OCI-LY7 (cell line): Measurements from ENCODE around the gene UTS2R. TPM values are rescaled to one million over a fixed set of nuclear protein-coding genes. Genes with fewer than 3 reads are reported as not detected.
"Not testable (repeated sequence)": the region's sequence is repeated elsewhere in the genome, so short reads cannot be mapped to it uniquely, and the experiment has no call there.

Experiments used
- BruUV-seq: library from RNA; stranded (reverse); fragments of 400-500 nt; replicated peaks from 2 replicates; lab custom pipeline; 2021; lab: Mats Ljungman, UMichigan
- CTCF ChIA-PET: fragments of 300-600 bp; sonication (Branson Sonifier 250); formaldehyde crosslinking; loops from one replicate; lab custom pipeline; 2022; ENCODE audit warnings: antibody characterized with exemption; ENCODE audit not compliant: unreplicated experiment; lab: Charles Lee
- POLR2A ChIA-PET: fragments of 300-600 bp; sonication (Branson Sonifier 250); formaldehyde crosslinking; loops from one replicate; lab custom pipeline; 2022; ENCODE audit warnings: antibody characterized with exemption; lab: Charles Lee
- DNase-seq: peaks from one replicate; pipeline ENCODE4 v3.0.0-alpha.2; 2015; ENCODE audit warnings: low spot score
- H2AFZ ChIP-seq: fragments of 200-600 bp; sonication (generic), shearing (Covaris generic); 2 replicates; pipeline ENCODE4 v1.6.1; 2014; ENCODE audit warnings: mild to moderate bottlenecking, antibody characterized with exemption, low read length, moderate library complexity
- H3K27ac ChIP-seq: fragments of 200-600 bp; sonication (generic); 2 replicates; pipeline ENCODE4 v1.5.1; 2014; ENCODE audit warnings: mixed run types, low read depth, mild to moderate bottlenecking, moderate library complexity, low read length, inconsistent platforms; ENCODE audit not compliant: poor library complexity, severe bottlenecking
- H3K36me3 ChIP-seq: fragments of 200-600 bp; sonication (generic); 2 replicates; pipeline ENCODE4 v1.6.1; 2014; ENCODE audit warnings: mild to moderate bottlenecking, antibody characterized with exemption, low read length, moderate library complexity, mixed read lengths; ENCODE audit not compliant: insufficient read depth
- H3K4me1 ChIP-seq: fragments of 200-600 bp; sonication (generic); 2 replicates; pipeline ENCODE4 v1.5.1; 2014; ENCODE audit warnings: mild to moderate bottlenecking, low read length; ENCODE audit not compliant: insufficient read depth, poor library complexity, severe bottlenecking
- H3K4me2 ChIP-seq: fragments of 200-600 bp; sonication (generic); 2 replicates; pipeline ENCODE4 v1.6.1; 2014; ENCODE audit warnings: mild to moderate bottlenecking, low read length
- H3K4me3 ChIP-seq: fragments of 200-600 bp; sonication (generic); 2 replicates; pipeline ENCODE4 v1.5.1; 2014; ENCODE audit warnings: mild to moderate bottlenecking, low read depth, low read length; ENCODE audit not compliant: poor library complexity, severe bottlenecking
- H3K79me2 ChIP-seq: fragments of 200-600 bp; sonication (generic); 2 replicates; pipeline ENCODE4 v1.6.1; 2016; ENCODE audit warnings: low read depth, mild to moderate bottlenecking, low read length, moderate library complexity, mixed read lengths; ENCODE audit not compliant: insufficient read depth
- H3K9me2 ChIP-seq: fragments of 200-600 bp; sonication (generic); 2 replicates; pipeline ENCODE4 v1.6.1; 2016; ENCODE audit warnings: mild to moderate bottlenecking, low read length, mixed read lengths; ENCODE audit not compliant: insufficient read depth
- H3K9me3 ChIP-seq: fragments of 200-600 bp; sonication (generic); 2 replicates; pipeline ENCODE4 v1.6.1; 2014; ENCODE audit warnings: mild to moderate bottlenecking, mixed run types, low read length, mixed read lengths
- H4K20me1 ChIP-seq: fragments of 200-600 bp; sonication (generic); 2 replicates; pipeline ENCODE4 v1.6.1; 2014; ENCODE audit warnings: mild to moderate bottlenecking, antibody characterized with exemption, low read length, moderate library complexity, mixed read lengths; ENCODE audit not compliant: insufficient read depth
- CTCF ChIP-seq: fragments of 200-600 bp; sonication (generic); conservative IDR thresholded peaks from 2 replicates; pipeline ENCODE4 v1.5.1; 2014; ENCODE audit warnings: mild to moderate bottlenecking, antibody characterized with exemption, low read length, moderate library complexity, mixed read lengths
- EZH2phosphoT487 ChIP-seq: fragments of 200-600 bp; sonication (generic); IDR thresholded peaks from 2 replicates; pipeline ENCODE4 v1.6.1; 2018; ENCODE audit warnings: low read depth, borderline replicate concordance, mild to moderate bottlenecking, mixed run types, antibody characterized with exemption, low read length, moderate library complexity, mixed read lengths
- intact Hi-C: fragments of 100-400 bp; cut with micrococcal nuclease; formaldehyde crosslinking; loops from one replicate; pipeline ENCODE4 v1.10.0; 2022; ENCODE audit not compliant: unreplicated experiment
- total RNA-seq, 2 experiments: library from RNA; depleted of rRNA in 1 of 2; stranded (reverse); fragments of >200 nt in 1 of 2; shearing (Covaris generic) in 1 of 2; gene quantifications; 2 replicates each; pipeline ENCODE4 v1.2.3, GENCODE V29; 2014 to 2022

Gene UTS2R
- total RNA-seq, 2 experiments from 2014 or later, result 17.4 to 36.3 TPM

- H4K20me1 ChIP-seq, result no peaks in the 10 kb centered on the region
- ChIA-PET CTCF (no interaction called here), POLR2A (no interaction called here)
- H3K4me1 ChIP-seq, result peaks cover 6% of the 10 kb centered on the region
- no peak overlapping the region for H2AFZ ChIP-seq
- no peak for DNase-seq
- H3K9me3 ChIP-seq, result no peaks in the 10 kb centered on the region
- H3K79me2 ChIP-seq, result no peaks in the 10 kb centered on the region
- BruUV-seq, result no TSS peak
- no peak for TF ChIP-seq CTCF
- no peak for TF ChIP-seq EZH2phosphoT487
- H3K36me3 ChIP-seq, result peaks cover 31% of the 10 kb centered on the region
- H3K4me3 ChIP-seq, result no peak overlapping the region
- intact Hi-C loops, result no loop called here
- no peak overlapping the region for H3K4me2 ChIP-seq
- no peak overlapping the region for H3K27ac ChIP-seq
- no peaks in the 10 kb centered on the region for H3K9me2 ChIP-seq
Observed at GRCh38 chr17:82408938-82409318, 37.4 kb downstream of the UTS2R start.

- H3K4me3 ChIP-seq, result no peak overlapping the region
- ChIA-PET POLR2A (interaction anchor here (0.7 kb wide), 2 partner anchors 372 to 435 kb away, joined by 5 read pairs; no protein-coding TSS in a partner anchor), CTCF (no interaction called here)
- TF ChIP-seq EZH2phosphoT487 (no peak), CTCF (no peak)
- H3K9me2 ChIP-seq, result no peaks in the 10 kb centered on the region
- H3K4me1 ChIP-seq, result peaks cover 6% of the 10 kb centered on the region
- peaks cover 37% of the 10 kb centered on the region; the same call in 1 of the 2 replicates for H3K36me3 ChIP-seq
- no peaks in the 10 kb centered on the region for H3K79me2 ChIP-seq
- no peak overlapping the region for H3K27ac ChIP-seq
- DNase-seq, result no peak
- H4K20me1 ChIP-seq, result no peaks in the 10 kb centered on the region
- BruUV-seq, result no TSS peak
- intact Hi-C loops, result no loop called here
- H2AFZ ChIP-seq, result no peak overlapping the region
- H3K9me3 ChIP-seq, result no peaks in the 10 kb centered on the region
- H3K4me2 ChIP-seq, result no peak overlapping the region
Observed at GRCh38 chr17:82410014-82410716, 38.6 kb downstream of the UTS2R start.

- H3K4me2 ChIP-seq, result no peak overlapping the region
- TF ChIP-seq CTCF, result no peak
- TF ChIP-seq EZH2phosphoT487, result no peak
- H3K4me3 ChIP-seq, result no peak overlapping the region
- H3K27ac ChIP-seq, result no peak overlapping the region
- CTCF ChIA-PET, result no interaction called here
- no TSS peak for BruUV-seq
- H2AFZ ChIP-seq, result no peak overlapping the region
- peaks cover 33% of the 10 kb centered on the region; the same call in 1 of the 2 replicates for H3K36me3 ChIP-seq
- no peaks in the 10 kb centered on the region for H3K79me2 ChIP-seq
- H4K20me1 ChIP-seq, result no peaks in the 10 kb centered on the region
- intact Hi-C loops, result no loop called here
- H3K9me3 ChIP-seq, result no peaks in the 10 kb centered on the region
- H3K9me2 ChIP-seq, result no peaks in the 10 kb centered on the region
- peaks cover 6% of the 10 kb centered on the region for H3K4me1 ChIP-seq
- no peak for DNase-seq
- POLR2A ChIA-PET, result interaction anchor here (0.7 kb wide), 1 partner anchor 48 kb away, joined by 5 read pairs; no protein-coding TSS in a partner anchor
Observed at GRCh38 chr17:82411396-82412053, 40.0 kb downstream of the UTS2R start.

GRCh38 chr17:82412081-82412480, 40.5 kb downstream of the UTS2R start:
- CTCF ChIA-PET, intact Hi-C loops, DNase-seq, H3K4me1 ChIP-seq, H3K9me3 ChIP-seq, H3K79me2 ChIP-seq, H3K4me2 ChIP-seq, H3K27ac ChIP-seq, H2AFZ ChIP-seq, BruUV-seq, H4K20me1 ChIP-seq, H3K4me3 ChIP-seq, H3K9me2 ChIP-seq: not testable (repeated sequence)
- POLR2A ChIA-PET, result interaction anchor here (0.7 kb wide), 1 partner anchor 48 kb away, joined by 5 read pairs; no protein-coding TSS in a partner anchor
- peaks cover 32% of the 10 kb centered on the region; the same call in 1 of the 2 replicates for H3K36me3 ChIP-seq
